Endodermal cell (in vitro differentiated cells): Measurements from ENCODE around the gene STAC. TPM values are rescaled to one million over a fixed set of nuclear protein-coding genes. Genes with fewer than 3 reads are reported as not detected.

ENCODE experiments used
- DNase-seq: peaks from one replicate; pipeline ENCODE4 v3.0.0-alpha.2; 2017
- H3K27ac ChIP-seq: 2 replicates; pipeline ENCODE4 v1.5.1; 2013; ENCODE audit warnings: mild to moderate bottlenecking, low read depth, low read length, moderate library complexity
- H3K27me3 ChIP-seq: 2 replicates; pipeline ENCODE4 v1.6.1; 2013; ENCODE audit warnings: mild to moderate bottlenecking, low read length, moderate library complexity; ENCODE audit not compliant: insufficient read depth, control insufficient read depth, poor library complexity, severe bottlenecking
- H3K36me3 ChIP-seq: 2 replicates; pipeline ENCODE4 v1.7.0; 2013; ENCODE audit warnings: mild to moderate bottlenecking, low read length, moderate library complexity; ENCODE audit not compliant: control insufficient read depth, insufficient read depth
- H3K4me1 ChIP-seq: one replicate; pipeline ENCODE4 v1.7.0; 2013; ENCODE audit warnings: low read length; ENCODE audit not compliant: control insufficient read depth, insufficient read depth
- H3K4me3 ChIP-seq: 2 replicates; pipeline ENCODE4 v1.5.1; 2013; ENCODE audit warnings: mild to moderate bottlenecking, low read length, moderate library complexity
- H3K9ac ChIP-seq: 2 replicates; pipeline ENCODE4 v1.6.1; 2013; ENCODE audit warnings: mild to moderate bottlenecking, low read length, moderate library complexity; ENCODE audit not compliant: poor library complexity, severe bottlenecking; ENCODE audit errors: extremely low read depth
- H3K9me3 ChIP-seq: 2 replicates; pipeline ENCODE4 v1.6.1; 2013; ENCODE audit warnings: mild to moderate bottlenecking, low read length, moderate library complexity; ENCODE audit not compliant: control insufficient read depth
- H3K27ac Mint-ChIP-seq: 2 replicates; pipeline ENCODE4 v1.8.0; 2020; ENCODE audit warnings: mixed read lengths
- H3K27me3 Mint-ChIP-seq: 2 replicates; pipeline ENCODE4 v1.8.0; 2021; ENCODE audit warnings: mild to moderate bottlenecking, mixed read lengths; ENCODE audit not compliant: insufficient read depth
- H3K36me3 Mint-ChIP-seq: 2 replicates; pipeline ENCODE4 v1.8.0; 2020; ENCODE audit warnings: low read depth, mixed read lengths
- H3K4me1 Mint-ChIP-seq: 2 replicates; pipeline ENCODE4 v1.8.0; 2020; ENCODE audit warnings: mixed read lengths
- H3K4me3 Mint-ChIP-seq: 2 replicates; pipeline ENCODE4 v1.8.0; 2020; ENCODE audit warnings: mild to moderate bottlenecking, moderate library complexity, mixed read lengths
- H3K9me3 Mint-ChIP-seq: 2 replicates; pipeline ENCODE4 v1.8.0; 2020; ENCODE audit warnings: mild to moderate bottlenecking, mixed read lengths
- WGBS, 2 experiments: methylation state at CpG; one replicate each; pipeline versions ENCODE4 v1.1.5 to v1.1.7; 2013; ENCODE audit warnings: missing lambda C conversion rate in 2 of 2, mixed read lengths in 1 of 2; ENCODE audit not compliant: insufficient coverage in 1 of 2, insufficient read length in 1 of 2; 5-methylcytosine and 5-hydroxymethylcytosine counted together
- total RNA-seq, 2 donors: library from RNA; stranded (reverse); fragmentation: NEBNext Ultra II Directional in 1 of 2; extraction: Animal tissue kit (Norgen Biotek cat#: 25700) in 1 of 2; gene quantifications; 2 replicates in 1 of 2; 3 replicates in 1 of 2; pipeline ENCODE4 v1.2.1, GENCODE V29; 2021
- TF ChIP-seq, protein P1 (sequence below): fragments of 200-600 bp; sonication (generic); conservative IDR thresholded peaks from 2 replicates; pipeline ENCODE4 v1.5.0; 2021; ENCODE audit warnings: antibody characterized with exemption, mild to moderate bottlenecking

The STAC gene
- total RNA-seq, 2 donors from 2014 or later = 0.80 to 1.2 TPM

DNA sequence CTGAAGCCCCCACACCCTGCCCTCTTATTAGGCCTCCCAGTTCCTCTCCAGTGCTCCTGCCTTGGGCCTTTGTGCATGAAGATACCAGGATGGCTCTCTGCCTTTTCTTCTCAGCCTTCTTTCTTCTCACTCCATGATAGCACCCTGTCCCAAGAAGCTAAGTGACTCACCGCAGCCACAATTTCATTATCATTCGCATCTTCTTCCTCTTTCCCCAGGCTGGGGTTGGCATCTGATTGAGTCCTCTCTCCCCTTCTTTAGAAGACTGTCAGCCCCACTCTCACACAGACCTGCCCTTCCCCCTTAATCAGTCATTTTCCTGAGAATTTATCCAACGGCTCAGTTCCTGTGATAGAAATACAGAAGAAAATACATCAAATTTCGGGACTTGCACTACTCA is 102.0 kb downstream of the STAC start:
- Histone ChIP-seq H3K27me3 (no peaks in the 10 kb centered on the region), H3K9ac (no peak overlapping the region), H3K36me3 (no peaks in the 10 kb centered on the region), H3K27ac (no peak overlapping the region), H3K9me3 (peaks cover 6% of the 10 kb centered on the region), H3K4me3 (no peak overlapping the region), H3K4me1 (no peaks in the 10 kb centered on the region)
- no peak overlapping the region for H3K4me3 Mint-ChIP-seq
- TF ChIP-seq, protein P1, sequence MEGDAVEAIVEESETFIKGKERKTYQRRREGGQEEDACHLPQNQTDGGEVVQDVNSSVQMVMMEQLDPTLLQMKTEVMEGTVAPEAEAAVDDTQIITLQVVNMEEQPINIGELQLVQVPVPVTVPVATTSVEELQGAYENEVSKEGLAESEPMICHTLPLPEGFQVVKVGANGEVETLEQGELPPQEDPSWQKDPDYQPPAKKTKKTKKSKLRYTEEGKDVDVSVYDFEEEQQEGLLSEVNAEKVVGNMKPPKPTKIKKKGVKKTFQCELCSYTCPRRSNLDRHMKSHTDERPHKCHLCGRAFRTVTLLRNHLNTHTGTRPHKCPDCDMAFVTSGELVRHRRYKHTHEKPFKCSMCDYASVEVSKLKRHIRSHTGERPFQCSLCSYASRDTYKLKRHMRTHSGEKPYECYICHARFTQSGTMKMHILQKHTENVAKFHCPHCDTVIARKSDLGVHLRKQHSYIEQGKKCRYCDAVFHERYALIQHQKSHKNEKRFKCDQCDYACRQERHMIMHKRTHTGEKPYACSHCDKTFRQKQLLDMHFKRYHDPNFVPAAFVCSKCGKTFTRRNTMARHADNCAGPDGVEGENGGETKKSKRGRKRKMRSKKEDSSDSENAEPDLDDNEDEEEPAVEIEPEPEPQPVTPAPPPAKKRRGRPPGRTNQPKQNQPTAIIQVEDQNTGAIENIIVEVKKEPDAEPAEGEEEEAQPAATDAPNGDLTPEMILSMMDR = no peak
- H3K4me1 Mint-ChIP-seq = no peaks in the 10 kb centered on the region
- no peaks in the 10 kb centered on the region for H3K27me3 Mint-ChIP-seq
- H3K9me3 Mint-ChIP-seq = peaks cover 4% of the 10 kb centered on the region
- H3K36me3 Mint-ChIP-seq = no peaks in the 10 kb centered on the region
- no peak overlapping the region for H3K27ac Mint-ChIP-seq
- DNase-seq = no peak
- WGBS, 2 experiments = 80 to 89% methylated on average over 1 to 4 of the region's 4 CpGs

DNA sequence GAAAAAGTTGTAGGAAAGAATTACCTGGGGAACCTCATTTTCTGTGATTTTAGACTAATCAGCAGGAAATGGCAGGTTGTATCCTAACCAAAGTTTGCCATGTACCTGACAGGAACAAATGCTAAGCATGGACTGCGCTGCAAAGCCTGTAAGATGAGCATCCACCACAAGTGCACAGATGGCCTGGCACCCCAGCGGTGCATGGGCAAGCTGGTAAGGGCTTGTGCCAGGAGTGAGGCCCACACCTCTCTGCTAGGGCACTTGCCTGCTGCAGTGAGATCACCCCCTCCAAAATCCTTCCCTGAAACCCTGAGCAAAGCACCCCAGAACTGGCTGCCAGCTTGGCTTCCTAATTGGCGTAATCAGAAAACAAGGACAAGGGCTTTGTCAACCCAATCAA is 102.6 kb downstream of the STAC start:
- no peaks in the 10 kb centered on the region for H3K4me1 Mint-ChIP-seq
- H3K27me3 Mint-ChIP-seq = no peaks in the 10 kb centered on the region
- Histone ChIP-seq H3K27me3 (no peaks in the 10 kb centered on the region), H3K4me3 (no peak overlapping the region), H3K9me3 (peaks cover 6% of the 10 kb centered on the region), H3K27ac (no peak overlapping the region), H3K36me3 (no peaks in the 10 kb centered on the region), H3K9ac (no peak overlapping the region), H3K4me1 (no peaks in the 10 kb centered on the region)
- H3K9me3 Mint-ChIP-seq = peaks cover 4% of the 10 kb centered on the region
- H3K27ac Mint-ChIP-seq = no peak overlapping the region
- H3K4me3 Mint-ChIP-seq = no peak overlapping the region
- DNase-seq = no peak
- WGBS, 2 experiments = 93 to 100% methylated on average over 1 to 3 of the region's 3 CpGs
- H3K36me3 Mint-ChIP-seq = no peaks in the 10 kb centered on the region
- TF ChIP-seq, protein P1 = no peak

DNA sequence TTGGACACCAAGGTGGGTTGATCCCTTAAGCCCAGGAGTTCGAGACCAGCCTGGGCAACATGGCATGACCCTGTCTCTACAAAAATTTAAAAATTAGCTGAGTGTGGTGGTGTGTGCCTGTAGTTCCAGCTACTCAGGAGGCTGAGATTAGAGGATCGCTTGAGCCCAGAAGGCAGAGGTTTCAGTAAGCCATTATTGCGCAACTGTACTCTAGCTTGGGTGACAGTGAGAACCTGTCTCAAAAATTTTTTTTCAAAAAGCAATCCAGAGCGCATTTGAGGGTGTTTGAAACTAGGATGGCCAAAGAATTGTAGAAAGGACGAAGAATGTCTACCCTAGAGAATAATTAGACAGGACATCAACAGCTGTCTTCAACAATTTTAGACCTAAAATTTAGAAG is 103.4 kb downstream of the STAC start:
- Histone ChIP-seq H3K9me3 (peaks cover 5% of the 10 kb centered on the region), H3K9ac (no peak overlapping the region), H3K4me1 (no peaks in the 10 kb centered on the region), H3K4me3 (no peak overlapping the region), H3K36me3 (no peaks in the 10 kb centered on the region), H3K27ac (no peak overlapping the region), H3K27me3 (no peaks in the 10 kb centered on the region)
- no peak overlapping the region for H3K27ac Mint-ChIP-seq
- H3K27me3 Mint-ChIP-seq = no peaks in the 10 kb centered on the region
- no peak overlapping the region for H3K4me3 Mint-ChIP-seq
- no peaks in the 10 kb centered on the region for H3K4me1 Mint-ChIP-seq
- WGBS, 2 experiments = 87 to 98% methylated on average over 4 to 5 of the region's 5 CpGs
- H3K9me3 Mint-ChIP-seq = peaks cover 3% of the 10 kb centered on the region
- TF ChIP-seq, protein P1 = no peak
- no peaks in the 10 kb centered on the region for H3K36me3 Mint-ChIP-seq
- DNase-seq = no peak
